DND-41 (cell line): ENCODE measurements around the gene MAP2K3.

ENCODE experiments used
- ATAC-seq: fragments of 200-7000 bp; cut with Tn5 transposase; 3 replicates; pipeline ENCODE4 v1.9.1; 2021; ENCODE audit warnings: low read depth; ENCODE audit not compliant: insufficient read depth
- DNase-seq: peaks from one replicate; pipeline ENCODE4 v3.0.0-alpha.2; 2020
- H2AFZ ChIP-seq: 2 replicates; pipeline ENCODE4 v1.6.0; 2012; ENCODE audit warnings: low read depth, low read length
- H3K27ac ChIP-seq: 2 replicates; pipeline ENCODE4 v1.5.1; 2012; ENCODE audit warnings: low read length, inconsistent platforms
- H3K27me3 ChIP-seq: fragments of 200-600 bp; sonication (generic); 2 replicates; pipeline ENCODE4 v1.6.0; 2012; ENCODE audit warnings: low read length, mild to moderate bottlenecking, inconsistent platforms; ENCODE audit not compliant: insufficient read depth, poor library complexity
- H3K36me3 ChIP-seq: 2 replicates; pipeline ENCODE4 v1.5.1; 2012; ENCODE audit warnings: low read length, inconsistent platforms; ENCODE audit not compliant: insufficient read depth
- H3K4me1 ChIP-seq: 2 replicates; pipeline ENCODE4 v1.5.1; 2012; ENCODE audit warnings: mild to moderate bottlenecking, low read length; ENCODE audit not compliant: insufficient read depth
- H3K4me2 ChIP-seq: 2 replicates; pipeline ENCODE4 v1.6.0; 2012; ENCODE audit warnings: mild to moderate bottlenecking, moderate library complexity, low read length, inconsistent platforms; ENCODE audit not compliant: insufficient read depth
- H3K4me3 ChIP-seq, 2 experiments: fragments of 200-600 bp in 1 of 2; shearing (Covaris generic) in 1 of 2; 2 replicates each; pipeline ENCODE4 v1.5.1; 2012 to 2016; ENCODE audit warnings: inconsistent platforms in 2 of 2, low read length in 2 of 2, mild to moderate bottlenecking in 2 of 2, low read depth in 1 of 2, moderate library complexity in 1 of 2
- H3K79me2 ChIP-seq: 2 replicates; pipeline ENCODE4 v1.6.0; 2012; ENCODE audit warnings: low read length, inconsistent platforms; ENCODE audit not compliant: insufficient read depth
- H3K9ac ChIP-seq: 2 replicates; pipeline ENCODE4 v1.6.0; 2012; ENCODE audit warnings: low read depth, mild to moderate bottlenecking, inconsistent platforms, low read length, moderate library complexity
- H3K9me3 ChIP-seq: 2 replicates; pipeline ENCODE4 v1.5.1; 2012; ENCODE audit warnings: low read length, moderate library complexity, mild to moderate bottlenecking, inconsistent platforms; ENCODE audit not compliant: insufficient read depth, severe bottlenecking
- H4K20me1 ChIP-seq: 2 replicates; pipeline ENCODE4 v1.6.0; 2012; ENCODE audit warnings: low read length; ENCODE audit not compliant: insufficient read depth
- CTCF ChIP-seq: IDR thresholded peaks from 2 replicates; pipeline ENCODE4 v1.5.1; 2012; ENCODE audit warnings: borderline replicate concordance, low read length, moderate library complexity, mild to moderate bottlenecking; ENCODE audit not compliant: poor library complexity, severe bottlenecking; ENCODE audit errors: extremely low read depth
- EZH2 ChIP-seq: IDR thresholded peaks from 3 replicates; pipeline ENCODE4 v1.6.1; 2012; ENCODE audit warnings: borderline replicate concordance, low read depth, mild to moderate bottlenecking, moderate library complexity, low read length, inconsistent platforms; ENCODE audit not compliant: severe bottlenecking

MAP2K3 gene

GRCh38 chr17:21279582-21279981 is 4.9 kb upstream of the MAP2K3 start:
- H3K4me3 ChIP-seq, result no peak overlapping the region
- H4K20me1 ChIP-seq, result no peaks in the 10 kb centered on the region
- DNase-seq (no peak), ATAC-seq (no peak)
- 0 out of 2 replicates have a peak overlapping the region, but pooled peaks have one; percentile 27 for H3K9ac ChIP-seq
- TF ChIP-seq CTCF (no peak), EZH2 (no peak)
- H3K9me3 ChIP-seq, result no peaks in the 10 kb centered on the region
- H2AFZ ChIP-seq, result peak overlapping the region; percentile 54; the same call in 1 of the 2 replicates
- H3K4me2 ChIP-seq, result no peak overlapping the region
- no peaks in the 10 kb centered on the region for H3K36me3 ChIP-seq
- peaks cover 37% of the 10 kb centered on the region for H3K4me1 ChIP-seq
- no peak overlapping the region for H3K27ac ChIP-seq
- no peaks in the 10 kb centered on the region for H3K79me2 ChIP-seq
- H3K27me3 ChIP-seq, result no peaks in the 10 kb centered on the region

- ATAC-seq, result peak; percentile 66
- TF ChIP-seq EZH2, result no peak
- peak; percentile 97 for TF ChIP-seq CTCF
- Histone ChIP-seq H4K20me1 (0 out of 2 replicates have a peak, but pooled peaks cover 2% of the 10 kb centered on the region), H3K4me1 (peaks cover 35% of the 10 kb centered on the region), H3K9me3 (no peaks in the 10 kb centered on the region), H3K79me2 (peaks cover 2% of the 10 kb centered on the region), H3K27ac (no peak overlapping the region; the same call in 1 of the 2 replicates), H3K27me3 (no peaks in the 10 kb centered on the region), H3K4me3 (no peak overlapping the region), H3K4me2 (no peak overlapping the region), H3K36me3 (no peaks in the 10 kb centered on the region; the same call in 1 of the 2 replicates), H3K9ac (0 out of 2 replicates have a peak overlapping the region, but pooled peaks have one; percentile 27), H2AFZ (0 out of 2 replicates have a peak overlapping the region, but pooled peaks have one; percentile 54)
- DNase-seq, result peak; percentile 83
Observed at GRCh38 chr17:21280081-21280518, 4.4 kb upstream of the MAP2K3 start.

GRCh38 chr17:21282231-21282630 is 2.3 kb upstream of the MAP2K3 start:
- no peaks in the 10 kb centered on the region; the same call in 1 of the 2 replicates for H3K36me3 ChIP-seq
- peaks cover 22% of the 10 kb centered on the region for H4K20me1 ChIP-seq
- no peak for DNase-seq
- TF ChIP-seq EZH2 (no peak), CTCF (no peak)
- H3K9me3 ChIP-seq, result no peaks in the 10 kb centered on the region
- H3K79me2 ChIP-seq, result peaks cover 23% of the 10 kb centered on the region
- no peak overlapping the region for H2AFZ ChIP-seq
- no peaks in the 10 kb centered on the region for H3K27me3 ChIP-seq
- no peak overlapping the region for H3K4me3 ChIP-seq
- H3K4me1 ChIP-seq, result peaks cover 43% of the 10 kb centered on the region
- H3K27ac ChIP-seq, result no peak overlapping the region
- no peak overlapping the region for H3K4me2 ChIP-seq
- H3K9ac ChIP-seq, result no peak overlapping the region
- no peak for ATAC-seq

GRCh38 chr17:21282850-21283249 is 1.7 kb upstream of the MAP2K3 start:
- no peak for DNase-seq
- TF ChIP-seq EZH2 (no peak), CTCF (no peak)
- Histone ChIP-seq H3K79me2 (peaks cover 27% of the 10 kb centered on the region), H3K4me3 (no peak overlapping the region), H2AFZ (no peak overlapping the region), H3K27ac (no peak overlapping the region), H3K4me2 (no peak overlapping the region), H3K9me3 (no peaks in the 10 kb centered on the region), H3K4me1 (peaks cover 49% of the 10 kb centered on the region), H3K36me3 (no peaks in the 10 kb centered on the region; the same call in 1 of the 2 replicates), H3K27me3 (no peaks in the 10 kb centered on the region), H3K9ac (no peak overlapping the region), H4K20me1 (peaks cover 27% of the 10 kb centered on the region)
- ATAC-seq, result no peak
